PC-3 (cell line): ENCODE data around the gene DCHS1. TPM values are rescaled to one million over a fixed set of nuclear protein-coding genes. Genes with fewer than 3 reads are reported as not detected.

Experiments used
- ATAC-seq: fragments of 200-7000 bp; cut with Tn5 transposase; 2 replicates; pipeline ENCODE4 v1.9.1; 2020; ENCODE audit warnings: mild to moderate bottlenecking, moderate library complexity
- BruUV-seq: library from RNA; stranded (reverse); fragments of 400-500 nt; replicated peaks from 2 replicates; lab custom pipeline; 2021; lab: Mats Ljungman, UMichigan
- CTCF ChIA-PET: fragments of 300-600 bp; sonication (Branson Sonifier 250); formaldehyde crosslinking; loops from one replicate; lab custom pipeline; 2022; ENCODE audit warnings: antibody characterized with exemption; lab: Charles Lee
- POLR2A ChIA-PET: fragments of 300-600 bp; sonication (Branson Sonifier 250); formaldehyde crosslinking; loops from one replicate; lab custom pipeline; 2022; ENCODE audit warnings: antibody characterized with exemption; ENCODE audit not compliant: unreplicated experiment; lab: Charles Lee
- DNase-seq: peaks from one replicate; pipeline ENCODE4 v3.0.0-alpha.2; 2015
- H2AFZ ChIP-seq: fragments of 300-600 bp; sonication (generic); 2 replicates; pipeline ENCODE4 v1.6.0; 2016; ENCODE audit warnings: antibody characterized with exemption, low read length
- H3F3A ChIP-seq: fragments of 300-600 bp; sonication (generic); one replicate; pipeline ENCODE4 v1.6.0; 2017; ENCODE audit warnings: antibody characterized with exemption, low read length, control low read depth, mild to moderate bottlenecking; ENCODE audit not compliant: unreplicated experiment
- H3K27ac ChIP-seq: fragments of 300-600 bp; sonication (generic); 2 replicates; pipeline ENCODE4 v1.5.1; 2016; ENCODE audit warnings: mild to moderate bottlenecking, low read length
- H3K27me3 ChIP-seq: fragments of 300-600 bp; sonication (generic); 2 replicates; pipeline ENCODE4 v1.6.1; 2016; ENCODE audit warnings: low read length, mixed read lengths
- H3K36me3 ChIP-seq: fragments of 300-600 bp; sonication (generic); 2 replicates; pipeline ENCODE4 v1.6.1; 2016; ENCODE audit warnings: low read depth, mixed run types, low read length, mixed read lengths
- H3K4me1 ChIP-seq: fragments of 300-600 bp; sonication (generic); 2 replicates; pipeline ENCODE4 v1.5.1; 2016; ENCODE audit warnings: low read length; ENCODE audit not compliant: insufficient read depth
- H3K4me2 ChIP-seq: fragments of 300-600 bp; sonication (generic); 2 replicates; pipeline ENCODE4 v1.6.0; 2016; ENCODE audit warnings: low read length
- H3K4me3 ChIP-seq: fragments of 300-600 bp; sonication (generic); 2 replicates; pipeline ENCODE4 v1.5.1; 2016; ENCODE audit warnings: mild to moderate bottlenecking, low read length, mixed read lengths
- H3K79me2 ChIP-seq: fragments of 300-600 bp; sonication (generic); 2 replicates; pipeline ENCODE4 v1.6.1; 2017; ENCODE audit warnings: low read length, mixed read lengths
- H3K9ac ChIP-seq: fragments of 300-600 bp; sonication (generic); 2 replicates; pipeline ENCODE4 v1.6.0; 2016; ENCODE audit warnings: mild to moderate bottlenecking, low read length
- H3K9me2 ChIP-seq: fragments of 300-600 bp; sonication (generic); replicated peaks from 2 replicates; pipeline ENCODE4 v1.6.1; 2016; ENCODE audit warnings: mixed run types, low read length, mixed read lengths
- H3K9me3 ChIP-seq: fragments of 300-600 bp; sonication (generic); 2 replicates; pipeline ENCODE4 v1.6.1; 2016; ENCODE audit warnings: low read length, mixed read lengths
- H4K20me1 ChIP-seq: fragments of 300-600 bp; sonication (generic); 2 replicates; pipeline ENCODE4 v1.6.1; 2016; ENCODE audit warnings: low read length, mixed read lengths
- EZH2 ChIP-seq: fragments of 300-600 bp; sonication (generic); IDR thresholded peaks from one replicate; pipeline ENCODE4 v1.6.1; 2017; ENCODE audit warnings: antibody characterized with exemption, mild to moderate bottlenecking, low read length; ENCODE audit not compliant: unreplicated experiment
- EZH2phosphoT487 ChIP-seq: fragments of 300-600 bp; sonication (generic); IDR thresholded peaks from 2 replicates; pipeline ENCODE4 v1.6.1; 2018; ENCODE audit warnings: mild to moderate bottlenecking, antibody characterized with exemption, low read length, borderline replicate concordance
- intact Hi-C: fragments of 100-400 bp; cut with micrococcal nuclease; formaldehyde crosslinking; loops from 2 replicates; pipeline ENCODE4 v1.9.0; 2023
- total RNA-seq: library from RNA; depleted of rRNA; stranded (reverse); fragments of >200 nt; gene quantifications from 2 replicates; pipeline ENCODE4 v1.2.3, GENCODE V29; 2014
- TF ChIP-seq, protein P1 (sequence below): fragments of 300-600 bp; sonication (generic); conservative IDR thresholded peaks from 2 replicates; pipeline ENCODE4 v1.5.1; 2017; ENCODE audit warnings: antibody characterized with exemption, low read depth, mild to moderate bottlenecking, low read length

DCHS1 gene
- total RNA-seq, 1 experiment from 2014 or later, result under 0.01 TPM

GRCh38 chr11:6579681-6580080, 75.9 kb downstream of the DCHS1 start:
- H3K9me3 ChIP-seq, result peaks cover 5% of the 10 kb centered on the region; the same call in 1 of the 2 replicates
- no peaks in the 10 kb centered on the region for H3K79me2 ChIP-seq
- H2AFZ ChIP-seq, result no peak overlapping the region
- no peaks in the 10 kb centered on the region for H3K9me2 ChIP-seq
- intact Hi-C loops, result no loop called here
- ChIA-PET POLR2A (no interaction called here), CTCF (no interaction called here)
- H3K27ac ChIP-seq, result no peak overlapping the region
- H4K20me1 ChIP-seq, result no peaks in the 10 kb centered on the region
- DNase-seq (no peak), ATAC-seq (no peak)
- TF ChIP-seq EZH2phosphoT487 (no peak), EZH2 (no peak)
- TF ChIP-seq, protein P1, sequence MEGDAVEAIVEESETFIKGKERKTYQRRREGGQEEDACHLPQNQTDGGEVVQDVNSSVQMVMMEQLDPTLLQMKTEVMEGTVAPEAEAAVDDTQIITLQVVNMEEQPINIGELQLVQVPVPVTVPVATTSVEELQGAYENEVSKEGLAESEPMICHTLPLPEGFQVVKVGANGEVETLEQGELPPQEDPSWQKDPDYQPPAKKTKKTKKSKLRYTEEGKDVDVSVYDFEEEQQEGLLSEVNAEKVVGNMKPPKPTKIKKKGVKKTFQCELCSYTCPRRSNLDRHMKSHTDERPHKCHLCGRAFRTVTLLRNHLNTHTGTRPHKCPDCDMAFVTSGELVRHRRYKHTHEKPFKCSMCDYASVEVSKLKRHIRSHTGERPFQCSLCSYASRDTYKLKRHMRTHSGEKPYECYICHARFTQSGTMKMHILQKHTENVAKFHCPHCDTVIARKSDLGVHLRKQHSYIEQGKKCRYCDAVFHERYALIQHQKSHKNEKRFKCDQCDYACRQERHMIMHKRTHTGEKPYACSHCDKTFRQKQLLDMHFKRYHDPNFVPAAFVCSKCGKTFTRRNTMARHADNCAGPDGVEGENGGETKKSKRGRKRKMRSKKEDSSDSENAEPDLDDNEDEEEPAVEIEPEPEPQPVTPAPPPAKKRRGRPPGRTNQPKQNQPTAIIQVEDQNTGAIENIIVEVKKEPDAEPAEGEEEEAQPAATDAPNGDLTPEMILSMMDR, result no peak
- peaks cover 10% of the 10 kb centered on the region; the same call in 1 of the 2 replicates for H3K36me3 ChIP-seq
- H3K27me3 ChIP-seq, result no peaks in the 10 kb centered on the region
- no peak overlapping the region for H3K4me3 ChIP-seq
- no peak overlapping the region for H3K9ac ChIP-seq
- H3K4me2 ChIP-seq, result no peak overlapping the region
- no peaks in the 10 kb centered on the region for H3K4me1 ChIP-seq
- no peaks in the 10 kb centered on the region for H3F3A ChIP-seq
- no TSS peak for BruUV-seq

- H3K79me2 ChIP-seq, result no peaks in the 10 kb centered on the region
- intact Hi-C loops, result no loop called here
- H3K4me3 ChIP-seq, result no peak overlapping the region
- H3K9me2 ChIP-seq, result no peaks in the 10 kb centered on the region
- no TSS peak for BruUV-seq
- TF ChIP-seq, protein P1, result no peak
- TF ChIP-seq EZH2 (no peak), EZH2phosphoT487 (no peak)
- H3K27ac ChIP-seq, result no peak overlapping the region
- H3K9me3 ChIP-seq, result no peaks in the 10 kb centered on the region
- no peaks in the 10 kb centered on the region for H3K36me3 ChIP-seq
- H3K4me1 ChIP-seq, result no peaks in the 10 kb centered on the region
- H3K27me3 ChIP-seq, result no peaks in the 10 kb centered on the region
- no peaks in the 10 kb centered on the region for H4K20me1 ChIP-seq
- no peak overlapping the region for H3K9ac ChIP-seq
- no peak for ATAC-seq
- POLR2A ChIA-PET, result no interaction called here
- CTCF ChIA-PET, result no interaction called here
- no peak overlapping the region for H2AFZ ChIP-seq
- DNase-seq, result no peak
- no peak overlapping the region for H3K4me2 ChIP-seq
- no peaks in the 10 kb centered on the region for H3F3A ChIP-seq
Observed at GRCh38 chr11:6578134-6578533, 77.5 kb downstream of the DCHS1 start.

- BruUV-seq, result no TSS peak
- POLR2A ChIA-PET, result no interaction called here
- CTCF ChIA-PET, result no interaction called here
Observed at GRCh38 chr11:6576471-6577373, 78.9 kb downstream of the DCHS1 start.

More at GRCh38 chr11:6576471-6577373, 78.9 kb downstream of the DCHS1 start:
- no peaks in the 10 kb centered on the region for H4K20me1 ChIP-seq
- no peak overlapping the region for H3K9ac ChIP-seq
- no peaks in the 10 kb centered on the region for H3K27me3 ChIP-seq
- no peak overlapping the region for H2AFZ ChIP-seq
- H3K9me2 ChIP-seq, result no peaks in the 10 kb centered on the region
- no peaks in the 10 kb centered on the region for H3K36me3 ChIP-seq
- H3K4me2 ChIP-seq, result no peak overlapping the region
- DNase-seq (no peak), ATAC-seq (no peak)
- H3K9me3 ChIP-seq, result no peaks in the 10 kb centered on the region
- H3K4me1 ChIP-seq, result peaks cover 8% of the 10 kb centered on the region; the same call in 1 of the 2 replicates
- no peak overlapping the region for H3K27ac ChIP-seq
- intact Hi-C loops, result no loop called here
- TF ChIP-seq, protein P1, result no peak
- TF ChIP-seq EZH2phosphoT487, result no peak
- TF ChIP-seq EZH2, result no peak
- H3K79me2 ChIP-seq, result no peaks in the 10 kb centered on the region
- no peaks in the 10 kb centered on the region for H3F3A ChIP-seq
- no peak overlapping the region for H3K4me3 ChIP-seq
